Measurements from ENCODE around the gene RIMKLB.
A peak's percentile ranks its signal among the peaks of the same experiment; 100 is the strongest.

RIMKLB gene, protein sequence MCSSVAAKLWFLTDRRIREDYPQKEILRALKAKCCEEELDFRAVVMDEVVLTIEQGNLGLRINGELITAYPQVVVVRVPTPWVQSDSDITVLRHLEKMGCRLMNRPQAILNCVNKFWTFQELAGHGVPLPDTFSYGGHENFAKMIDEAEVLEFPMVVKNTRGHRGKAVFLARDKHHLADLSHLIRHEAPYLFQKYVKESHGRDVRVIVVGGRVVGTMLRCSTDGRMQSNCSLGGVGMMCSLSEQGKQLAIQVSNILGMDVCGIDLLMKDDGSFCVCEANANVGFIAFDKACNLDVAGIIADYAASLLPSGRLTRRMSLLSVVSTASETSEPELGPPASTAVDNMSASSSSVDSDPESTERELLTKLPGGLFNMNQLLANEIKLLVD

GRCh38 chr12:8697476-8698131 is at the start of gene RIMKLB:
Gene RIMKLB (plus strand): TSS chr12:8697991. CDS start chr12:8713867, 15,876 bp downstream.
- DNase-seq (ENCODE audit: low read depth, low spot score): peak; percentile 33

DNA sequence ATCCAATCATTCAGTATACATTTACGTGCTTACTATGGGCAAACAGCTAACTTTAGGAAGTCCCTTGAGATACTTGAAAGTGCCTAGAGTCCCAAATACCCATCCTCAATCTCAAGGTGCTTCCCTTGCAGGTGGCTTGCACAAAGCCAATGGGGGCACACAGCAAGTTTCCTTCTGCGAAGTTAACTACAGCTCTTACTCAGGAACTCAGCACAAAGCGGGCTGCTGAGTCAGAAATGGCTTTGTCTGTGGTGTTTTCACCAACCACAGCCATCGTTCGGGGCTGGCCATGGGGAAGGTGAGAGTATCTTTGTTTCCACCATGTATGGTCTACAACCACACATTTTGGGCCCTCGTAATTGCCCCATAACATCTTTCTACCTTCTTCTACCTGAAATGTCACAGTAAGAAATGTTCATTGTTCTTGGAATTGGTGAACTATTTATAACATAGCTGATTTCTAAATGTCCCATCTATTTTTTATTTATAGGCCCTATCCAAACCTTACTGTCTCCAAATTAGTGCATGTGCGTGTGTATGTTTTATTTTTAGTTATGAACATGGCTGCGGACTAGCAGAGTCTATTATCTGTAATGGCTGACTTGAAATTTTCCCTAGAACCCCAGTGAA is 49.1 kb upstream of the RIMKLB start:
- no peak for DNase-seq (ENCODE audit: low read depth, low spot score)

- DNase-seq (ENCODE audit: low read depth, low spot score): no peak
These were observed 42.4 kb upstream of the RIMKLB start for GRCh38 chr12:8655421-8655820.

GRCh38 chr12:8658346-8658745 is 39.4 kb upstream of the RIMKLB start:
- no peak for DNase-seq (ENCODE audit: low read depth, low spot score)

GRCh38 chr12:8661016-8661415 is 36.8 kb upstream of the RIMKLB start:
- no peak for DNase-seq (ENCODE audit: low read depth, low spot score)

DNA sequence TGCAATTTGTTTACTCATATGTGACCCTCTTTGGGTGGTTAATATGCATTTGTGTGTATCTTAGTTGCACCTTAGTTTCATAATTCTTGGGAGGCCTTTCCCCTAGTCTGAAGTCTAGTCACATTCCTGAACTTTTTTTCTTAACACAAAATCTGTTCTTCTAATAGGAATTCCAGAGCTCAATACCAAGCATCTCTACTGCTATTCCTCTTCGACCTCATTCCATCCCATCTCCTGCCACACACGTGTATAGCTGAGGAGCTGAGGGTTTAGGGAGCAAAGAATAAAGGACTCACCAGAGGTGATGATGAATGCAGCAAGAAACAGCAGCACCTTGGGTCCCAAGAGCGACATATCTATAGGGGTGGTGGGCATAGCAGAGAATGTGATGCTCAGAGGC is 36.0 kb upstream of the RIMKLB start:
- DNase-seq (ENCODE audit: low read depth, low spot score): no peak

DNA sequence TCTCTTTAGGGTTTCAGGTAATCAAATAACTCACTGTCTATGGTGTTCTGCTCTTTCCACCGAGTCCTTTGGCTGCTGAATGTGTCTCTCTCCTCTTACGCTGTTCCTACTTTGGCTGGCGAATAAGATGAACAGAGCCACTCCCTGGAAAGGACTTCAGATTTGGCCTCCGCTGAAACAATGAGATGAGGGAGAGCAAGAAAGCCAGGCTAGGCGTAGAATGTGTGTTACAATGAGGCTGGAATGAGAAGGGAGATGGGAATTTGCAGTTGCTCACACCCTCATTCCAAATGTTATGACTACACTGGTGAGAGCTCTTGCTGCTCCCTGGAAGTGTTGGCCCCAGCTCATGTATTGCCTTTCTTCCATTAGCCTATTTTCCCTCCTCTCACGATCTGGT is 35.2 kb upstream of the RIMKLB start, which contains the start of gene MFAP5:
Gene MFAP5 (minus strand): TSS at position 234 of the 400 bp plus-strand sequence. CDS start 722 bp downstream, outside the sequence.
- no peak for DNase-seq (ENCODE audit: low read depth, low spot score)

- DNase-seq (ENCODE audit: low read depth, low spot score): no peak
These were observed 33.4 kb upstream of the RIMKLB start for GRCh38 chr12:8664228-8664913.

DNA sequence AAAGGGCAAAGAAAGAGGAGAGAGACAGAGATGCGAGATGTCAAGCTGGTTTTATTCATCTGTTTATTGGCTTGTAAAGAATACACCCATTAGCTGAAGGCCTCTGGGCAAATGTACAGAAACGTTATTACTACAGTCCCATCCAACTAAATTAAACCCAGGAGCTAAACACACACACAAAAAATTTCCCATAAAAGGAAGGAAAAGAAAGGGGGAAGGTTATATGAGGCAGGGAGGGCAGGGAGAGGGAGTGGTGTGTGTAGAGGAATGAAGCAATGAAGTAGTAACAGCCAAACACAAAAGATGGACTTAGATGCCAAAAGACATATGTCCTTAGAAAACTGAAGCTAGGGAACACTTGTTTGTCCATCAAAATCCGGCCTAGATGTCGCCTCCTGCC is 32.0 kb upstream of the RIMKLB start:
- DNase-seq (ENCODE audit: low read depth, low spot score): no peak

- DNase-seq (ENCODE audit: low read depth, low spot score): no peak
These were observed 30.5 kb upstream of the RIMKLB start for GRCh38 chr12:8667270-8667669.

GRCh38 chr12:8668441-8668840 is 29.4 kb upstream of the RIMKLB start:
- DNase-seq (ENCODE audit: low read depth, low spot score): no peak

DNA sequence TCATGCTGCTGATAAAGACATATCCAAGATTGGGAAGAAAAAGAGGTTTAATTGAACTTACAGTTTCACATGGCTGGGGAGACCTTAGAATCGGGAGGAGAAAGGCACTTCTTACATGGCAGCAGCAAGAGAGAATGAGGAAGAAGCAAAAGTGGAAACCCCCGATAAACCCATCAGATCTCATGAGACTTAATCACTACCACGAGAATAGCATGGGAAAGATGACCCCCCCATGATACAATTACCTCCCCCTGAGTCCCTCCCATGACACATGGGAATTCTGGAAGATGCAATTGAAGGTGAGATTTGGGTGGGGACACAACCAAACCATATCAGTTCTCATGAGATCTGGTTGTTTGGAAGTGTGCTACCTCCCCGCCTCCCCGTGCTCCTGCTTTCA is 25.4 kb upstream of the RIMKLB start:
- no peak for DNase-seq (ENCODE audit: low read depth, low spot score)

DNA sequence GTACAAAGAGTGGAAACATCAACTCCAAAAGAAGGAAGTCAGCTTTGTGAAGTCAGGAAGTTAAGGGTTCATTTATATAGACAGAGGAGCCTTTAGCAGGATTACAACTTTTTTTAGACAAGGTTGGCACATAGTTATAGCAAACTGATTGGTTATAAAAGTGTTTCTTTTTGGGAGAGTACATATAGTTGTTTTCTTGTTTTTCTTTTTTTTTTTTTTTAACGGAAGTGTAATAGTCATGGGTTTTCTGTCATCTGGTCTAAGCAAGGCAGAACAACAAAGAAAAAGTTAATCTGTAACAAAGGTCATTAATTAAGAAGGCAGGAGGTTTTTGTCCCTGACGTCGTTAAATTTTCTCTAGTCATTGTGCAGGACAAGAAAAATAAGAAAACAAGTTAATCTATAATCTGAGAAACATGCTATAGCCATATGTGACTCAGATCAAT is 22.2 kb upstream of the RIMKLB start:
- DNase-seq (ENCODE audit: low read depth, low spot score): no peak

GRCh38 chr12:8676651-8677050 is 21.1 kb upstream of the RIMKLB start:
- no peak for DNase-seq (ENCODE audit: low read depth, low spot score)

DNA sequence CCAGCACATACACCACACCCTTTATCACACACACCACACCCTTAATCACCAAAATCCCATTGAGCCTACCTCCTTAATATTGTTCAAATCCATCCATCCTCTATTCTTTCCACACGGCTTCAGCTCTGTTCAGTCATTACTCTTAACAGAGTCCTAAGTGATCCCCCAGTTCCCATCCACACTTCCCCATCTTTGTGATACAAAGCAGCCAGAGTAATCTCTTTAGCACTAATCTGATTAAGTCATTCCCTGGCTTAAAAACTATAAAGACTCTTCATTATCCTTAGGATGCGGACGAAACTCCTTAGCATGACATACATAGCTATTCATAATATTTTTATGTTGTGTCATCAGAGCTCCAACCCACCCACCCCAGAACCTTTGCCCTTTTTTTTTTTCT is 20.4 kb upstream of the RIMKLB start:
- DNase-seq (ENCODE audit: low read depth, low spot score): no peak

GRCh38 chr12:8678661-8679111 is 19.1 kb upstream of the RIMKLB start:
- no peak for DNase-seq (ENCODE audit: low read depth, low spot score)

- DNase-seq (ENCODE audit: low read depth, low spot score): no peak
These were observed 17.3 kb upstream of the RIMKLB start for GRCh38 chr12:8680533-8680932.

DNA sequence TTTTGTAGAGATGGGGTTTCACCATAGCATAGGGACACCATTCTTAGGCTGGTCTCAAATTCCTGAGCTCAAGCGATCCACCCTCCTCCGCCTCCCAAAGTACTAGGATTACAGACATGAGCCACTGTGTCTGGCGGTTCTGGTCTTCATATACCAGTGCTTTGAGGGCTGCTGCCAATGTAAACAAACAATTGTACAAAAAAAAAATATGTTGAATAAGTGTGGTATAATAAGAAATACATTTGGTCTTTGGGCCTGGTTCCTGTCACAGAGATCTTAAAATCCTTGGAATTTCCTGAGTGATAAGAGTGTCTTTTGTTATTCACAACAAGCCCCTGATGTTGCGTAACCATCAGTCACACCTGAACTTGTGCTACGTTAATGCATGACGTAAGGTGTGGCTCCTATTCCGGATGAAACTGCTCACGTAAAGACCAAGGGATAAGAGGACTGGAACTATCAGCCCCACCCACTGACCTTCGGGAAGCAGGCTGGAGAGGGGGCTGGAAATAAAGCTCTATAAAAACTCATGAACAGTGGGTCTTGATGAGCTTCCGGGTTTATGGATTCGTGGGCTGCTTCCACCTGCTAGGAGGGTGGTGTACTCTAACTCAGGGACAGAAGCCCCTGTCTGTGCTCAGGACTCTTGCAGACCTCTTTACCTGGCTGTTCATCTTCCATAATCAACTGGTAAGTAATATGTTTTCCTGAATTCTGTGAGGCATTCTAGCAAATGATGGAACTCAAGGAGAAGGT is 16.5 kb upstream of the RIMKLB start:
- no peak for DNase-seq (ENCODE audit: low read depth, low spot score)

GRCh38 chr12:8685051-8685450 is 12.7 kb upstream of the RIMKLB start:
- DNase-seq (ENCODE audit: low read depth, low spot score): no peak

DNA sequence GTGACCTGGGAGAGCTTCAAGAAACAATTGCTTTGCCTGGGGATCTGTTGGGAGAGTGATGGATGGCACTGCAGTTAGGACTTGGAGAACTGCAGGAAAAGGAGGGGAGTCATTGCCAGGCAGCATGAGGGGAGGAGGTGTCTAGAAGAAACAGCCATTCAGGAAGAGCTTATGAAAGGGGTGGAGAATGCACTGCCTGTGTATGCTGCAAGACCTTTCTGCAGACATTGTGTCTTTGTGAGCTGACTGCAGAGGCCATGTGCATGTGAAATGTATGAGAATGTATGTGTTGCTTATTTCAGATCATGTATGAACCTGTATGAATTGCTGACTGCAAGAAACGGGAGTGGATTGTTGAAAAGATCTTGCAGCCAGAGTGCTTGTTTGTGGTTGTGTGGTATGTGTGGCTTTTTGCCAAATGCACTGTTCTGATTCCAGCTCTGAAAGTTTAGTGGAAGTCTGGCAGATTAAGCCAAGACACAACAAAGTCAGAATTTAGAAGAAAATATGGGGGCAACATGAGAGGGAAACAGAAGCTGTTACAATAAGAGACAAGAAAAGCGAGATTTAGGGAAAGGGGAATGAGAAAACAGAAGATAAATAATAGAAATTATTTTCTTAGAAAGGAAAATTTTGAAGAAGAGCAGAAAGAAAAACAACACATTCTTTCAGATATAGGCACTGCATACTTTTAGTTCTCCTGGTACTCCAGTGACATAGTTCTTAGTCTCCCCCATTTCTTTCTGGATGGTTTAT is 9.8 kb upstream of the RIMKLB start:
- DNase-seq (ENCODE audit: low read depth, low spot score): peak; percentile 56

All from smooth muscle cell of the brain vasculature (primary cell).